Measurements from ENCODE around the gene GP2. TPM values are rescaled to one million over a fixed set of nuclear protein-coding genes. Genes with fewer than 3 reads are reported as not detected.

Gene GP2
- total and polyA plus RNA-seq, 2 of the 4 experiments (the other 2 are of a cell fraction) = not detected

- H3K23ac ChIP-seq (ENCODE audit: low read depth, low read length) = no peak overlapping the region
- no TSS peak for BruUV-seq (replicated peaks)
- no peak overlapping the region for H4K5ac ChIP-seq (ENCODE audit: low read depth, low read length)
- POLR2A ChIA-PET (ENCODE audit: unreplicated experiment) = no interaction called here
- no peaks in the 10 kb centered on the region for H3K36me3 ChIP-seq (ENCODE audit: control insufficient read depth, insufficient read depth, low read length)
- peaks cover 23% of the 10 kb centered on the region; the same call in 1 of the 2 replicates for H3K9me3 ChIP-seq (ENCODE audit: control insufficient read depth, insufficient read depth, low read length)
- TF ChIP-seq POLR2A (IDR thresholded peaks at IDR 0.05; ENCODE audit: low read depth, low read length) (no peak), SMC3 (IDR thresholded peaks at IDR 0.05; ENCODE audit: low read depth, low read length) (no peak), BHLHE40 (IDR thresholded peaks at IDR 0.05; ENCODE audit: low read depth, low read length) (no peak), MAFK (IDR thresholded peaks at IDR 0.05; ENCODE audit: low read depth, low read length) (no peak), RAD21 (IDR thresholded peaks at IDR 0.05; ENCODE audit: low read length) (no peak), ELK1 (IDR thresholded peaks at IDR 0.05; ENCODE audit: borderline replicate concordance, low read depth, low read length) (no peak), USF2 (IDR thresholded peaks at IDR 0.05; ENCODE audit: low read depth, low read length) (no peak), RCOR1 (IDR thresholded peaks at IDR 0.05; ENCODE audit: insufficient replicate concordance, low read length) (no peak), CTCF (conservative IDR thresholded peaks at IDR 0.05; ENCODE audit: low read depth, low read length) (no peak), FOS (IDR thresholded peaks at IDR 0.05; ENCODE audit: low read depth, low read length) (no peak)
- intact Hi-C loops (cut with micrococcal nuclease) (no loop called here), dilution Hi-C loops (cut with HindIII; ENCODE audit: low sequenced_read_pairs, unreplicated experiment) (no loop called here), in situ Hi-C loops (cut with MboI; ENCODE audit: low sequenced_read_pairs) (no loop called here)
- WGBS, 2 experiments (ENCODE audit: extremely low coverage in 2 of 2, insufficient read length in 1 of 2) = 100% methylated on average over 1 of the region's 11 CpGs; no CpG with 5 or more reads in 1 of the 2 experiments
- H3K14ac ChIP-seq (replicated peaks; ENCODE audit: low read depth, low read length) = no peak overlapping the region
- no peak for DNase-seq
- H3K18ac ChIP-seq (ENCODE audit: low read depth, low read length) = no peak overlapping the region
- H2AK9ac ChIP-seq (replicated peaks; ENCODE audit: low read depth, low read length, poor library complexity) = no peak overlapping the region
- H4K20me1 ChIP-seq (ENCODE audit: insufficient read depth, low read length) = no peaks in the 10 kb centered on the region
- no peak overlapping the region for H3K27ac ChIP-seq (ENCODE audit: insufficient read depth, low read length)
- no peak overlapping the region for H3K4me2 ChIP-seq (ENCODE audit: low read depth, low read length)
- H2AFZ ChIP-seq (replicated peaks; ENCODE audit: low read length, poor library complexity) = peak overlapping the region; percentile 21
- CTCF ChIA-PET = no interaction called here
- H3K4me3 ChIP-seq (ENCODE audit: insufficient read depth, low read depth, low read length) = no peak overlapping the region
- H3K4me1 ChIP-seq (ENCODE audit: control insufficient read depth, insufficient read depth, low read length) = no peaks in the 10 kb centered on the region
- no peak overlapping the region for H2BK20ac ChIP-seq (ENCODE audit: low read depth, low read length)
- H4K8ac ChIP-seq (ENCODE audit: low read depth in 2 of 2, low read length in 2 of 2) = no peak overlapping the region
- no peaks in the 10 kb centered on the region for H3K27me3 ChIP-seq (ENCODE audit: control insufficient read depth, insufficient read depth, low read length)
- no peak overlapping the region for H3K56ac ChIP-seq (ENCODE audit: extremely low read depth, insufficient read depth, low read length)
- H4K91ac ChIP-seq (ENCODE audit: insufficient read depth, low read depth, low read length) = no peak overlapping the region
- H2BK120ac ChIP-seq (ENCODE audit: low read depth, low read length) = no peak overlapping the region
- no peak for ATAC-seq (ENCODE audit: low read depth)
- H3K9ac ChIP-seq (ENCODE audit: low read depth, low read length) = no peak overlapping the region
- H2AK5ac ChIP-seq (ENCODE audit: low read depth, low read length) = no peak overlapping the region
- H3K79me1 ChIP-seq (ENCODE audit: low read depth in 1 of 2, low read length in 2 of 2) = no peaks in the 10 kb centered on the region
- no peak overlapping the region for H3K4ac ChIP-seq (ENCODE audit: low read depth, low read length)
- no peaks in the 10 kb centered on the region for H3K9me1 ChIP-seq (ENCODE audit: insufficient read depth, low read length)
- H2BK5ac ChIP-seq (ENCODE audit: low read depth, low read length, poor library complexity, severe bottlenecking) = no peak overlapping the region
- no peak overlapping the region for H2BK15ac ChIP-seq (ENCODE audit: low read depth, low read length)
These were observed 66.9 kb downstream of the GP2 start for GRCh38 chr16:20260215-20261009.
